Sigmoid colon (tissue), 7 donors: ENCODE measurements around the gene NRXN3. TPM values are rescaled to one million over a fixed set of nuclear protein-coding genes. Genes with fewer than 3 reads are reported as not detected.

Experiments
- DNase-seq: peaks from one replicate; pipeline ENCODE4 v3.0.0-alpha.2; 2019
- H3K27ac ChIP-seq, 4 donors: fragments of 200-600 bp; sonication (generic); one replicate each; pipeline ENCODE4 v1.5.1; 2016 to 2019; ENCODE audit warnings: mild to moderate bottlenecking in 1 of 4
- H3K27me3 ChIP-seq, 3 donors: fragments of 200-600 bp; sonication (generic); one replicate each; pipeline ENCODE4 v1.5.1; 2019; ENCODE audit warnings: mild to moderate bottlenecking in 1 of 3
- H3K36me3 ChIP-seq, 4 donors: fragments of 200-600 bp; sonication (generic); one replicate each; pipeline ENCODE4 v1.5.1; 2016 to 2019
- H3K4me1 ChIP-seq, 4 donors: fragments of 200-600 bp; sonication (generic); one replicate each; pipeline ENCODE4 v1.5.1; 2017 to 2019
- H3K4me3 ChIP-seq, 4 donors: fragments of 200-600 bp; sonication (generic); one replicate each; pipeline ENCODE4 v1.5.1; 2017 to 2019; ENCODE audit warnings: mild to moderate bottlenecking in 2 of 4, moderate library complexity in 1 of 4
- H3K9me3 ChIP-seq, 4 donors: fragments of 200-600 bp in 3 of 4; sonication (generic) in 3 of 4; one replicate each; pipeline versions ENCODE4 v1.5.1 to v1.6.1; 2013 to 2019
- EP300 ChIP-seq, 4 donors: sonication (generic); formaldehyde crosslinking; IDR thresholded peaks; one replicate each; pipeline ENCODE4 v1.6.1; 2017; ENCODE audit warnings: antibody characterized with exemption in 4 of 4
- POLR2A ChIP-seq, 2 donors: fragments of 450-650 bp; IDR thresholded peaks; one replicate each; pipeline ENCODE4 v1.6.1; 2016; ENCODE audit warnings: antibody characterized with exemption in 2 of 2, mild to moderate bottlenecking in 2 of 2, moderate library complexity in 2 of 2
- POLR2AphosphoS5 ChIP-seq, 4 donors: sonication (generic); formaldehyde crosslinking; IDR thresholded peaks; one replicate each; pipeline ENCODE4 v1.6.1; 2017; ENCODE audit warnings: antibody characterized with exemption in 4 of 4
- WGBS, 2 donors: extraction: QIAGEN DNeasy Blood & Tissue Kit; methylation state at CpG; one replicate each; pipeline ENCODE4 v1.1.7; 2013; 5-methylcytosine and 5-hydroxymethylcytosine counted together
- intact Hi-C: fragments of 100-400 bp; cut with DNase I; formaldehyde crosslinking; loops from one replicate; pipeline ENCODE4 v1.15.1; 2023
- polyA plus RNA-seq, 3 donors: library from polyadenylated mRNA; stranded (reverse); fragments of 200-250 nt; gene quantifications; one replicate each; pipeline ENCODE4 v1.2.3, GENCODE V29; 2013
- total RNA-seq, 4 donors: library from RNA; depleted of rRNA; stranded (reverse); fragments of >200 nt; gene quantifications; one replicate each; pipeline ENCODE4 v1.1.0, GENCODE V29; 2016
- TF ChIP-seq, protein P1 (sequence below), 4 experiments: fragments of 450-650 bp in 3 of 4; fragments of 200-600 bp in 1 of 4; IDR thresholded peaks; one replicate each; pipeline ENCODE4 v1.5.1; 2016 to 2019; ENCODE audit warnings: antibody characterized with exemption in 4 of 4, mild to moderate bottlenecking in 3 of 4, moderate library complexity in 2 of 4
- donor health status: healthy with polysubstance abuse.
- donor health status: Bipolar disorder and iron deficiency.
- donor health status: healthy.

Gene NRXN3
- total and polyA plus RNA-seq, 7 donors: 0.23 to 46.3 (median 23.2) TPM

DNA sequence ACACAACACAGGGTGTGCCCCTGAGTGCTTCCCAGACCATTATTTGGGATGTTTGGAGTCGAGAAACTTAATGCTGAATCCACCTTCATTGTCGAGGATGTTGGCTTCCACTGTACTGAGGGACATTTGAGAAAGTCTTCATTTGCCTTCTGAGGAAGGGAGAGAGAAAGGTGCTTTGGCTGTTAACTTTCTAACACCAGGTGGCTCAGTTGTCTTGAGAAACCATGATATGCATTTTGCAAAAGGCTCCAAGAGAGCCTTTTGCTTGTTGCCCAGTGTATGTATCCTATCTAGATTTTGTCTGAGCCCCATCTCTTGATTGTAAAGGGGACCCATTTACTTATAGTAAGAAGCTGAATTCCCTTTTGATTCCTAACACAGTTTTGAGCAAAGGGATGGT lies 28.6 kb upstream of the NRXN3 start:
- intact Hi-C loops: no loop called here
- no peaks in the 10 kb centered on the region for H3K27me3 ChIP-seq
- no peak overlapping the region for H3K4me3 ChIP-seq
- no peak overlapping the region for H3K27ac ChIP-seq
- H3K36me3 ChIP-seq: no peaks in the 10 kb centered on the region
- 48 to 75% methylated on average over 2 of the region's 2 CpGs for WGBS, 2 donors
- H3K4me1 ChIP-seq: no peaks in the 10 kb centered on the region
- DNase-seq: no peak
- no peaks in the 10 kb centered on the region for H3K9me3 ChIP-seq
- TF ChIP-seq POLR2AphosphoS5 (IDR thresholded peaks at IDR 0.05) (no peak), POLR2A (IDR thresholded peaks at IDR 0.05) (no peak), EP300 (IDR thresholded peaks at IDR 0.05) (no peak)
- TF ChIP-seq, protein P1, sequence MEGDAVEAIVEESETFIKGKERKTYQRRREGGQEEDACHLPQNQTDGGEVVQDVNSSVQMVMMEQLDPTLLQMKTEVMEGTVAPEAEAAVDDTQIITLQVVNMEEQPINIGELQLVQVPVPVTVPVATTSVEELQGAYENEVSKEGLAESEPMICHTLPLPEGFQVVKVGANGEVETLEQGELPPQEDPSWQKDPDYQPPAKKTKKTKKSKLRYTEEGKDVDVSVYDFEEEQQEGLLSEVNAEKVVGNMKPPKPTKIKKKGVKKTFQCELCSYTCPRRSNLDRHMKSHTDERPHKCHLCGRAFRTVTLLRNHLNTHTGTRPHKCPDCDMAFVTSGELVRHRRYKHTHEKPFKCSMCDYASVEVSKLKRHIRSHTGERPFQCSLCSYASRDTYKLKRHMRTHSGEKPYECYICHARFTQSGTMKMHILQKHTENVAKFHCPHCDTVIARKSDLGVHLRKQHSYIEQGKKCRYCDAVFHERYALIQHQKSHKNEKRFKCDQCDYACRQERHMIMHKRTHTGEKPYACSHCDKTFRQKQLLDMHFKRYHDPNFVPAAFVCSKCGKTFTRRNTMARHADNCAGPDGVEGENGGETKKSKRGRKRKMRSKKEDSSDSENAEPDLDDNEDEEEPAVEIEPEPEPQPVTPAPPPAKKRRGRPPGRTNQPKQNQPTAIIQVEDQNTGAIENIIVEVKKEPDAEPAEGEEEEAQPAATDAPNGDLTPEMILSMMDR (IDR thresholded peaks at IDR 0.05): no peak

DNA sequence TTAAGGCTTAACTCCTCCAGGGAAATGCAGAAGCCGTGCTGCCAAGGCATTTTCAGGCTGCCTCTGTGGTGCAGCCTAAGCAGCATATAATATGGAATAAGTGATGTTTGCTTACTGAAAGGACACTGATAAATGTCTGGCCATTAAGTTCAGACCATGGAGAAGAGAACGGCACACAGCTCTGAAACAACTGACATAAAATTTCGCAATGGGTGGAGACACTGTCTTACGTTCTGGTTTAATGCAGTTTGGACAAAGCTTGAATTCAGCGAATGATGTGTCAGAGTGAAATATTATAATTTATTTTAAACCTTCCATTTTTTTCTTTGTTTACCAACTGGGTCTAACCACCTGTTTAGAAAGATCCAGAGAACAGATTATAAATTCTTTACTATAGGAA lies 27.2 kb upstream of the NRXN3 start:
- TF ChIP-seq, protein P1 (IDR thresholded peaks at IDR 0.05): no peak
- no peak for TF ChIP-seq EP300 (IDR thresholded peaks at IDR 0.05)
- no peak for TF ChIP-seq POLR2A (IDR thresholded peaks at IDR 0.05)
- TF ChIP-seq POLR2AphosphoS5 (IDR thresholded peaks at IDR 0.05): no peak
- intact Hi-C loops: no loop called here
- WGBS, 2 donors: 49 to 79% methylated on average over 5 of the region's 5 CpGs

DNA sequence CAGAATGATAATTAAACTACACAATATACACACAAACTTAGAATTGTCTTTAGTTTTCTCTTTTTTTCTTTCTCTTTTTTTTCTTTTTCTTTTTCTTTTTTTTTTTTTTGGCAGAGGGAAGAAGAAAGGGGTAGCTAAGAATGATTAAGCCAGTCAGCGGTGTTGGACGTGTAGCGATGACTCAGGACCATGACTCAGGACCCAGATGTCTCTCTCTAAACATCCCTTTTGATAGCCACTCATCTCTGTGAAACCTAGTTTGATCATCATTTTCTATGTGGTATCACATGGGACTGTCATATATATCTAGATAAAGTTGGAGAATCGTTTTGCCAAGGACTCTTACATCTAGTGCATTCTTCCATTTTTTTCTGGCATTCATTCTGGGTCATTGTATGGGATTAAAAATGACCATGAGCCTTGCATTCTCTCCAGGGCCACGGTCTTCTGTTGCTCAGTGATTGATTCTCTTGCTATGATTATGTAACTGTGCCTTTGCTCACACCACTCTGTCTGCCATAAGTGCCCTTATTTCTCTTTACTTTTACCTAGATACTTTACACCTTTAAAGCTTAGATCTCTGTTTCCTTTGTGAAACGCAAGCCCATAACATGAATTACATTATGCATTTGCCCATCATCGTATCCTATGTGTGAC lies 26.6 kb upstream of the NRXN3 start:
- DNase-seq: no peak
- Histone ChIP-seq H3K27me3 (no peaks in the 10 kb centered on the region), H3K4me3 (no peak overlapping the region), H3K4me1 (no peaks in the 10 kb centered on the region), H3K36me3 (no peaks in the 10 kb centered on the region), H3K27ac (no peak overlapping the region), H3K9me3 (no peaks in the 10 kb centered on the region)
- intact Hi-C loops: no loop called here
- WGBS, 2 donors: 66 to 72% methylated on average over 7 of the region's 7 CpGs
- TF ChIP-seq EP300 (IDR thresholded peaks at IDR 0.05) (no peak), POLR2AphosphoS5 (IDR thresholded peaks at IDR 0.05) (no peak), POLR2A (IDR thresholded peaks at IDR 0.05) (no peak)
- TF ChIP-seq, protein P1 (IDR thresholded peaks at IDR 0.05): no peak

More for the DNA sequence above, 27.2 kb upstream of the NRXN3 start:
- Histone ChIP-seq H3K4me1 (no peaks in the 10 kb centered on the region), H3K27me3 (no peaks in the 10 kb centered on the region), H3K36me3 (no peaks in the 10 kb centered on the region), H3K9me3 (no peaks in the 10 kb centered on the region), H3K4me3 (no peak overlapping the region), H3K27ac (no peak overlapping the region)
- DNase-seq: no peak

DNA sequence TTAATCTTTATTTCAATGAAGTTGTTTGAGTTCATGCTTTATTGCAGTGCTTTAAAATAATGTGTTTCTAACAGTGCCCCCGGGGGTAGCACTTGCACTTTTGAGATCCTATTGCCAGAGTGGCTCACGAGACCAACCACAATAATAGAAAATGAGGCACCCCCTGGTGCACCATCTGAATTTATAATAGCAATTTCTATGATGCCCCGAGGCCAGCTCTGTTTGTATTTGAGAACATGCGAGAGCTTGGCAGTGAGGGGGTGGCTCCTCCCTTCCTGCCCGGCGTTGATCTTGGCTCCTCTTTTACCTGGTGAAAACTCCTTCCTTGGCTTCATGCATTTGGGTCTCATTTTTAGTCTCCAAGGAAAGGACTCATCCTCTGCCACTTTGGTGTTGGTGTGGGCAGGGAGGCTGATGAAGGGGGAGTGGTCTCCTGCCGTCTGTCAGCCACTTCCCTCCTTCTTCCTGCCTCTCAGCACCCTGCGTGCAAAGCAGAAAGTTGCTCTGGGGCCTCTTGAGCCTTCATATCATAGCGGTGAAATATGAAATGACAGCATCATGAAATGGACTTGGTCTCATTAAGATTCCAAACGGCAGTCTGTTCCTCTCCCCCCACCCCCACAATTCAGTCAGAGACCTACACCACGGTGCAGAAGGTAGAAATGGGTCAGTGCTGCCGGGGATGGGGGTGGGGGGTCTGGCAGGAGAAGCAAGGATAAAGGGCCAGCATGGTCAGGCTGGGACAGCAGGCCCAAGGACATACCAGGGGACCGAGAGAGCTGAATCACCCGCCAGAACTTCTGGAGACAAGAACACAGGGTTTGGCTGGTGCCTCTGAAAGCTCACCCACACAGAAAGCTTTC lies 17.7 kb upstream of the NRXN3 start:
- Histone ChIP-seq H3K36me3 (no peaks in the 10 kb centered on the region), H3K27me3 (peaks cover 0 to 4% (median 0%) of the 10 kb centered on the region in 3 donors), H3K27ac (no peak overlapping the region), H3K4me3 (no peak overlapping the region), H3K4me1 (no peaks in the 10 kb centered on the region), H3K9me3 (no peaks in the 10 kb centered on the region)
- TF ChIP-seq POLR2AphosphoS5 (IDR thresholded peaks at IDR 0.05) (no peak), POLR2A (IDR thresholded peaks at IDR 0.05) (no peak), EP300 (IDR thresholded peaks at IDR 0.05) (no peak)
- TF ChIP-seq, protein P1 (IDR thresholded peaks at IDR 0.05): no peak
- 41 to 55% methylated on average over 14 of the region's 14 CpGs for WGBS, 2 donors
- DNase-seq: no peak
- intact Hi-C loops: no loop called here
